Cerebellar cortex (tissue), 1 donor: Measurements from ENCODE around the gene TRAF5.
"Not testable (repeated sequence)": the region's sequence is repeated elsewhere in the genome, so short reads cannot be mapped to it uniquely, and the experiment has no call there.

Experiments used
- DNase-seq: peaks from one replicate; pipeline ENCODE4 v3.0.0-alpha.2; 2015; ENCODE audit warnings: low spot score

Gene TRAF5

DNA sequence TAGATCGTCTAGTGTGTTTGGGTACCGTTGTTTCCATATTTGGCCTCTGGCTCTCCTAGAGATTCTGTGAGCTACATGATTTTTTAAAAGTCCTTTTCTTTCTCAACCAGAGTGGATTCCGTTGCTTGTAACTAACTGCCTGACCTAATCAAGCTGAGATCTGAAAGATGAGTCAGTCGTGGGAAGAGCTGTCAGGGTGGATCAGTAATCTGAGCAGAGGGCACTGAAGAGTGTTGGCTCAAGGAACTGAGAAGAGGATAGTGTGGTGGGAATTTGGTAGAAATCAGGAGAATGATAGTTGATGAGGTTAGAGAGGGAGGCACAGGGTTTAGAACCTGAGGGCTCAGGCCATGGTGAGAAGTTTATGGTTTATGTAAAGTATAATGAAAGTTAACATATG lies 52.2 kb downstream of the TRAF5 start:
- DNase-seq, result no peak

DNA sequence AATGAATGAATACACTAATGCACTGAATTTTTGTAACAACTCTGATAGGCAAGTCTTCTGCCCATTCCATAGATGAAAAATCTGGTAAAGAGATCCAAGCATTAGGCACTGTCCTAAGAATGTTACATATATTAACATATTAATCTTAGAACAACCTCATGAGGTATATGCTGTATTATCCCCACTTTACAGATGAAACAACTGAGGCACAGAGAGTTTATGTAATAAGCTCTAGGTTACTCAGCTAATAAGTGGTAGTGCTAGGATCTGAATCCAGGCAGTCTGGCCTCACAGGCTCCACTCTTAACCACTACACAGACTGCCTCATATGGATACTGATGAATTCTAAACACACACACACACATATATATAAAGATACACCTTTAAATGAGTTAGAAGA lies 52.8 kb downstream of the TRAF5 start:
- no peak for DNase-seq

GRCh38 chr1:211381481-211382181 lies 55.0 kb downstream of the TRAF5 start:
- no peak for DNase-seq

DNA sequence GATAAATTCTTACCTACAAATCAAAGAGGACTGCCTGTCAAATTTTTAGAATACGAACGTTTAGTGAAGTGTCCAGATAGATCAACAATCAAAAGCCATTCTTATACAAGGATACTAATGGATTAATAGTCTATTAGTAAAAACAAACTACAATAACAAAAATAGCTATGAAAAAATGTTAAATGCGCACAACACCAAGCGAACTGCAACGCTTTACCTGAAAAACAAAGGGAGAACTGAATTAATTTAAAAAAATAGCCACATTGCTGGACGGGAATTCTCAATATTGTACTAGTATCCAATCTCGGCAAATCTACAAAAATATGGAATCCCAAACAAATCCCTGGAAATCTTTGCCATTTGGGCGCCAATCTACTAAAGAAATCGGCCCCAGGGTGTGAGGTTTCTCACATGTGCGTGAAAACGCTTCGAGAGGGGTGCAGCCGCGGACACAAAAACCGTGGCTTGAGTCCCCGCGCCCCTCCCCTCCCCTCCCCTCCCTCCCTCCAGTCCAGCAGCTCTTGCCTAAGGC lies 55.6 kb downstream of the TRAF5 start:
- DNase-seq, result no peak

DNA sequence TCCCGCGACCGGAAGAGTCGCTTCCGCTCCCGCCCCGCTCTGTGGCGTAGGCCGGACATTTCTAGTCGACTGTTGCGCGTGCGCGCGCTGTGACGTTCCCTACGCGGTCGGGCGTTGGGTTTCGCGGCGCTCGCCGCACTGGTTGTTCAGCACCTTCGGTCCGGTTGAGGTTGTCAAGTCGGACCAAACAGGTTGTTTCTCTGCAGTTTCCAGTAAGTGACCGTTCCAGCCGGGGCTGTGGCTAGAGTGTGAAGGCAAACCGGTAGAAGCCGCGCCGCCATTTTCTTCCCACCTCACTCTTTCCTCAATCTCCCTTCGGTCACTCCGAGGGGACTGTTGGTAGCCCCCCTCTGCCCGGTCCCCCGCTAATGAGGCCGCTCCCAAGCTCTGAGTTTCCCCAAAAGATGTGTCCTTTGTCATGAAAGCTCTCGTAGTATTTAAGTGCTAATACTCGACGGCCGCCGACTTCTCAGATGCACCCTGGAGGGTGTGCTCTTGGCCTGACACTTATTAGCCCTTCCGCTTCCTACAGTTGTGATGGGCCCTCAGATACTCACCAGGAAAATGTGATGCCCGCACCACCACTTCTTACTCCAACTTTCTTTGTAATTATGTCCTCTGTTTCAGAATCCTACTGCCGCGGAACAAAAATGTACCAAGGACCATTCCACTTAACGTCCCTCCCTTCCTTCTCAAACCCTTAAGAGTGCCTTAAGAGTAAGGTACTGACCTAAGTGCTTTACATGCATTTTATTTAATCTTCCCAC lies 56.3 kb downstream of the TRAF5 start:
- DNase-seq, result peak; percentile 74

GRCh38 chr1:211384524-211384923 lies 57.9 kb downstream of the TRAF5 start:
- DNase-seq, result no peak

DNA sequence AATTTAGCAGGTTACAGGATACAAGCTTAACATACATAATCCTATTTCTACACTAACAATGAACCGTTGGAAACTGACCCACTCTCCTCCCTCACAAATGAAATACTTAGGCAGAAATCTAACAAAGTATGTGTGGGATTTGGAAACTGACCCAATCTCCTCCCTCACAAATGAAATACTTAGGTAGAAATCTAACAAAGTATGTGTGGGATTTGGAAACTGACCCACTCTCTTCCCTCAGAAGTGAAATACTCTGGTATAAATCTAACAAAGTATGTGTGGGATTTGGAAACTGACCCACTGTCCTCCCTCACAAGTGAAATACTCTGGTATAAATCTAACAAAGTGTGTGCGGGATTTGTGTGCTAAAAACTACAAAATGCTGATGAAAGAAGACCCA lies 60.3 kb downstream of the TRAF5 start:
- no peak for DNase-seq

DNA sequence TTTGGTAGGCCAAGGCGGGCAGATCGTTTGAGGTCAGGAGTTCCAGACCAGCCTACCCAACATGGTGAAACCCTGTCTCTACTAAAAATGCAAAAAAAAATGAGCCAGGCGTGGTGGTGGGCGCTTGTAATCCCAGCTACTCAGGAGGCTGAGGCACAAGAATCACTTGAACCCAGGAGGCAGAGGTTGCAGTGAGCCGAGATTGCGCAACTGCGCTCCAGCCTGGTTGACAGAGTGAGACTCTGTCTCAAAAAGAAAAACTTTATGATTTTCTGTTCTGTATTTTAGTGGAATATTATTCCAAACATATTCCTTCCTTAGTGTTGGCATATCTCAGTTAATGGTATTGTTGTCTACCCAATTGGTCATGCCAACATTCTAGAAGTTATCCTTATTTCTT lies 64.2 kb downstream of the TRAF5 start:
- DNase-seq, result not testable (repeated sequence)

DNA sequence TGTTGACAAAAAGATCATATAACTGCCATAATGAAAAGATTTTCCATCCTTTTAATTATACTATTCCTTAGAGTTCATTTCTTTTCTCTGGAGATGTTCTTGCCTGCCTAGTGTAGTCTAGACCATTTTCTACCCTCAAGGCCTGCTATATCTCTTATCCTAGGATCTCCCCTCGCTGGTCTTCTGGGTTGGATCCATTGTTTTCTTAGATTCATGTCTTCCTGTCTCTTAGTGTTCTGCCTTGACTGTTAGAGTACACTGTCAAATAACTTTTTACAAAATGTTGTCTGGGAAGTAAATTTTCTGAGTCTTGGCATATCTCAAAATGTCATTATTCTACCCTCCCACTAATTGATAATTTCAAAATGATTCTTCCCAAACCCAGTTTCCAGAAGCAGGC lies 66.6 kb downstream of the TRAF5 start:
- DNase-seq, result no peak

GRCh38 chr1:211398266-211398930 lies 71.8 kb downstream of the TRAF5 start:
- DNase-seq, result not testable (repeated sequence)

- not testable (repeated sequence) for DNase-seq
These were observed 73.3 kb downstream of the TRAF5 start for GRCh38 chr1:211399851-211400393.

GRCh38 chr1:211401751-211402150 lies 75.1 kb downstream of the TRAF5 start:
- DNase-seq, result not testable (repeated sequence)

- DNase-seq, result not testable (repeated sequence)
These were observed 79.5 kb downstream of the TRAF5 start for GRCh38 chr1:211406086-211406485.

GRCh38 chr1:211407749-211408148 lies 81.1 kb downstream of the TRAF5 start:
- not testable (repeated sequence) for DNase-seq

GRCh38 chr1:211411639-211412038 lies 85.0 kb downstream of the TRAF5 start:
- DNase-seq, result no peak

- DNase-seq, result no peak
These were observed 89.1 kb downstream of the TRAF5 start for GRCh38 chr1:211415700-211416099.

DNA sequence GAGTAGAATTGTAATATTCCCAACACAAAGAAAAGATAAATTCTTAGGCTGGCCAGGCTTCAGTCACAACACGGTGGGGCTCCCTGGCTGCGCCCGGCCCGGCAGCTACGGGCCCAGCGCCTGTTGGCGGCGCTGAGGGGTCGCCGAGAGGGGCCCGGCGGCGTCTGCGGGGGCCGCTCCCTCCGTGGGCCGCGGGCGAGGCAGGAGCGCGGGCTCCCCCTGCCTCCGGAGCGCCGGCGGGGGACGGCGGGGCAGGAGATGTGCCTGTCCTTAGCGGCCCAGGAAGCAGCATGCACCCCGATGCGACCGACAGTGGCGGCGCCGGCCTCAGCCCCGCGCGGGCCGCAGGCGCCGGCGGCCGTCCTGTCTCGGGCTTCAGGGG lies 89.6 kb downstream of the TRAF5 start:
- DNase-seq, result not testable (repeated sequence)

GRCh38 chr1:211416628-211417323 lies 90.1 kb downstream of the TRAF5 start:
- not testable (repeated sequence) for DNase-seq

DNA sequence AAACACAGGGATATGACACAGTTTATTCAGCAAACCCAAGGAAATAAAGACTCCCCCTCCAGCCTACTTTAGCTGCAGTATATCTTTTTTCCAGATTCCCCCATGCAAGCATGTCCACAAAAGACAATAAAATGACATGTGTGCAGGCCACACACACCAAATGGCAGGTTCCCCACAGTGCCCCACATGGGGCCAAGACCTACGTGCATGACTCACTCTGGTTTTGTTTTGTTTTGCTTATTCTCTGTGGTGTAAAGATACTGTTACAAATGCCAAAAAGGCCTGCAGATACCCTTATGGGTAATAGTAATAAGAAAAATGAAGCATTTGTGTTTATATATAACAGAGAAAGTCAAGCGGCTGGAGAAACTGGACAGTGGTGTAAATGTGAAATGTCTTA lies 93.8 kb downstream of the TRAF5 start:
- no peak for DNase-seq

DNA sequence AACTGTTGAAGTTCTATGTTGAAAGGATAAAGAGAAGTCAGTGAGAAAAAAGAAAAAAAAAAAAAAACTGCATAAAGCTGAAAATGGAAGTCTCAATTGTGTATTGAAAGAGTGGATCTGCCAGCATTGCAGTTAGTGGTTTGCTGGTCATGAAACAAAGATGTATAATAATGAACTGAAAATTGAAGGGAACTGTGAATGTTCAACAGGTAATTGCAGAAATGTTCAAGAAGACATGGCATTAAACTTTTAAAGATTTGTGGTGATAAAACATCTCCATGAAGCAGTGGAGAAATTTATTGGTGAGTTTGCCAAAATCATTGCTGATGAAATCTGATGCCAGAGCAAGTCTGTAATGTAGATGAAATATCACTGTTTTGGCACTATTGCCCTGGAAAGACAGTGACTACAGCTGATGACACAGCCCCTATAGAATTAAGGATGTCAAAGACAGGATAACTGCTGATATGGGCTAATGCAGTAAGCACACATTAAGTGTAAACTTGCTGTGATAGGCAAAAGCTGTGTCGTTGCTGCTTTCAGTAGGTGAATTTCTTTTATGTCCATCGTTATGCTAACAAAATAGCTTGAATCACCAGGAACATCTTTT lies 94.3 kb downstream of the TRAF5 start:
- no peak for DNase-seq

DNA sequence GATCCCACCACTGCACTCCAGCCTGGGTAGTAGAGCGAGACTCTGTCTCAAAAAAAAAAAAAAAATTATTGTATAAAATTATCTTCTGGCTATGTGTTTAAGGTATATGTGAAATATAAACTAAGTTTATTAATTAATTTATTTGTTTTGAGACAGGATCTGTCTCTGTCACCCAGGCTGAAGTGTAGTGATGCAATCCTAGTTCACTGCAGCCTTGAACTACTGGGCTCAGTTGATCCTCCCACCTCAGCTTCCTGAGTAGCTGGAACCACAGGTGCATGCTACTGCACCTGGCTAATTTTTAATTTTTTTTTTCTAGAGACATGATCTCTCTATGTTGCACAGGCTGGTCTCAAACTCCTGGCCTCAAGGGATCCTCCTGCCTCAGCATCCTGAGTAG lies 97.4 kb downstream of the TRAF5 start:
- DNase-seq, result no peak
